Lower leg skin (tissue), 4 donors: ENCODE results near the gene STX16. TPM values are rescaled to one million over a fixed set of nuclear protein-coding genes. Genes with fewer than 3 reads are reported as not detected.
"Not testable (repeated sequence)": the region's sequence is repeated elsewhere in the genome, so short reads cannot be mapped to it uniquely, and the experiment has no call there.

Source experiments
- DNase-seq, 2 donors: peaks; one replicate each; pipeline ENCODE4 v3.0.0-alpha.2; 2019; ENCODE audit warnings: low spot score in 2 of 2
- H3K4me3 ChIP-seq: fragments of 200-600 bp; sonication (generic); 2 replicates; pipeline ENCODE4 v1.5.1; 2017; ENCODE audit warnings: mild to moderate bottlenecking, low read depth; ENCODE audit not compliant: poor library complexity, severe bottlenecking
- POLR2A ChIP-seq, 2 donors: fragments of 450-650 bp; IDR thresholded peaks; one replicate each; pipeline ENCODE4 v1.6.1; 2016 to 2017; ENCODE audit warnings: antibody characterized with exemption in 2 of 2, mild to moderate bottlenecking in 1 of 2, moderate library complexity in 1 of 2
- WGBS, 2 donors: methylation state at CpG; one replicate each; pipeline ENCODE4 v1.1.5; 2018; 5-methylcytosine and 5-hydroxymethylcytosine counted together
- intact Hi-C: fragments of 100-400 bp; cut with DNase I; formaldehyde crosslinking; loops from one replicate; pipeline ENCODE4 v1.15.0; 2023; ENCODE audit warnings: low total_unique reads
- total RNA-seq, 4 donors: library from RNA; depleted of rRNA; stranded (reverse); fragments of >200 nt; gene quantifications; one replicate each; pipeline ENCODE4 v1.1.0, GENCODE V29; 2016
- TF ChIP-seq, protein P1 (sequence below), 3 donors: fragments of 450-650 bp; IDR thresholded peaks; one replicate each; pipeline ENCODE4 v1.5.1; 2016; ENCODE audit warnings: antibody characterized with exemption in 3 of 3, mild to moderate bottlenecking in 3 of 3, moderate library complexity in 2 of 3

The STX16 gene
- total RNA-seq, 4 donors from 2014 or later: 36.0 to 52.1 (median 44.2) TPM

DNA sequence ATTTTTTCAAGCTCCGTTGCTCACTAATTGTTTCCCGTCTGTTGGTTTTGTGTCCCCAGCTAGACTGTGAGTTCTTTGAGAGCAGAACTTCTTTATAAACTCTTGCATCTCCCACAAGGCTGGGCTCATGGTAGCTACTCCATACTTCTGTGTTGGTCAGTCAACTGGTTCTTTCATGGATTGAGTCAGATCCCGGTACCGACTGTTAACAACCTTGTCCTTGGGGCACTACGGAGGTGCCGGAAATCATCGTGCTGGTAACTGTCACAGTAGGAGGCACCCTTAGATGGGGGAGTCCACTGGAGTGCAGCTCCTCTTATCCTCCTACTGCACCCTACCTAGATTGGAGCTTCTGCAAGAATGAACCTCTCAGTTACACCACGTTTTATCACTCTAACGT, 8.6 kb upstream of the STX16 start:
- peak in 1 of 2 donors; percentile 29 for DNase-seq
- H3K4me3 ChIP-seq: no peak overlapping the region
- no peak for TF ChIP-seq POLR2A (IDR thresholded peaks at IDR 0.05)
- TF ChIP-seq, protein P1, sequence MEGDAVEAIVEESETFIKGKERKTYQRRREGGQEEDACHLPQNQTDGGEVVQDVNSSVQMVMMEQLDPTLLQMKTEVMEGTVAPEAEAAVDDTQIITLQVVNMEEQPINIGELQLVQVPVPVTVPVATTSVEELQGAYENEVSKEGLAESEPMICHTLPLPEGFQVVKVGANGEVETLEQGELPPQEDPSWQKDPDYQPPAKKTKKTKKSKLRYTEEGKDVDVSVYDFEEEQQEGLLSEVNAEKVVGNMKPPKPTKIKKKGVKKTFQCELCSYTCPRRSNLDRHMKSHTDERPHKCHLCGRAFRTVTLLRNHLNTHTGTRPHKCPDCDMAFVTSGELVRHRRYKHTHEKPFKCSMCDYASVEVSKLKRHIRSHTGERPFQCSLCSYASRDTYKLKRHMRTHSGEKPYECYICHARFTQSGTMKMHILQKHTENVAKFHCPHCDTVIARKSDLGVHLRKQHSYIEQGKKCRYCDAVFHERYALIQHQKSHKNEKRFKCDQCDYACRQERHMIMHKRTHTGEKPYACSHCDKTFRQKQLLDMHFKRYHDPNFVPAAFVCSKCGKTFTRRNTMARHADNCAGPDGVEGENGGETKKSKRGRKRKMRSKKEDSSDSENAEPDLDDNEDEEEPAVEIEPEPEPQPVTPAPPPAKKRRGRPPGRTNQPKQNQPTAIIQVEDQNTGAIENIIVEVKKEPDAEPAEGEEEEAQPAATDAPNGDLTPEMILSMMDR (IDR thresholded peaks at IDR 0.05): no peak
- 93% methylated on average over 9 of the region's 9 CpGs for WGBS, 2 donors
- intact Hi-C loops: loop anchor here (10.0 kb wide), 1 partner anchor 408 kb away; no protein-coding TSS in a partner anchor

DNA sequence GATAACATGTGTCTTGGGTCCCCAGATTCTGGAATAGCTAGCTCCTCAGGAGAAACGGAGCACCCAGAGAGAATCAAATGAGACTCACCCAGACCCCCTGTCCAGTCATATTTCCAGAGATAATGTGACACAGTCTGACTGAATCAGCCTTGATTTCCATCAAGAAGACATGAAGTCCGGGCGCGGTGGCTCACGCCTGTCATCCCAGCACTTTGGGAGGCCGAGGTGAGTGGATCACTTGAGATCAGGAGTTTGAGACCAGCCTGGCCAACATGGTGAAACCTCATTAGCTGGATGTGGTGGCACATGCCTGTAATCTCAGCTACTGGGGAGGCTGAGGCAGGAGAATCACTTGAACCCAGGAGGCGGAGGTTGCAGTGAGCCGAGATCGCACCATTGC, 8.2 kb upstream of the STX16 start:
- WGBS, 2 donors: 94 to 98% methylated on average over 9 of the region's 9 CpGs
- H3K4me3 ChIP-seq: not testable (repeated sequence)
- intact Hi-C loops: loop anchor here (10.0 kb wide), 1 partner anchor 408 kb away; no protein-coding TSS in a partner anchor
- DNase-seq: peak in 1 of 2 donors; percentile 58

DNA sequence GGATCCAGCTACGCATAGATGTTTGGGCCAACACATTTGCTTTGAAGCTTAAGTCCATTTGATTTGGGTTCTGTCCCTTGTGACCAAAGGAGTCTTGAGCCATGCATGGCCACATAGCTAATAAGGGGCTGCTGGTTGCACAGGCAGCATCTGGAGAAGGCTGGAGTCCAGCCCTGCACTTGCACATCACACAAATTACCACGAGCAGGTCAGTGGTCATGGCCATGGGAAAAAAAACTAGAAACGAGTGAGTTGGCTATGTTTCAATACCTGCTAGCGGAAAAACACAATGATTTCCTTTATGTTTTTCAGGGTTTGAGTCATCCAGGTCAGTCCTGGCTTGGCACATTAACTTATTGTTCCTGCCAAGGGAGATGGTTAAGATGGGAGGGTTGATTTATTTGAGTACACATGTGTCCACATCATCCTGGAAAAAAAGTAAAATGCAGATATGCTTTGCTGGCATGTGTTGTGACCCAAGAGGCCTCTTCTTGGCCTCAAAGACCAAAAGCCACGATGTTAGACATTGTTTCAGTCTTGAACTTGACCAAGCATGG, 5.6 kb upstream of the STX16 start:
- intact Hi-C loops: loop anchor here (10.0 kb wide), 1 partner anchor 411 kb away; no protein-coding TSS in a partner anchor
- peak in 1 of 2 donors; percentile 71 for DNase-seq
- TF ChIP-seq, protein P1 (IDR thresholded peaks at IDR 0.05): no peak
- TF ChIP-seq POLR2A (IDR thresholded peaks at IDR 0.05): no peak
- H3K4me3 ChIP-seq: no peak overlapping the region
- 45% methylated on average over 5 of the region's 5 CpGs for WGBS, 2 donors

DNA sequence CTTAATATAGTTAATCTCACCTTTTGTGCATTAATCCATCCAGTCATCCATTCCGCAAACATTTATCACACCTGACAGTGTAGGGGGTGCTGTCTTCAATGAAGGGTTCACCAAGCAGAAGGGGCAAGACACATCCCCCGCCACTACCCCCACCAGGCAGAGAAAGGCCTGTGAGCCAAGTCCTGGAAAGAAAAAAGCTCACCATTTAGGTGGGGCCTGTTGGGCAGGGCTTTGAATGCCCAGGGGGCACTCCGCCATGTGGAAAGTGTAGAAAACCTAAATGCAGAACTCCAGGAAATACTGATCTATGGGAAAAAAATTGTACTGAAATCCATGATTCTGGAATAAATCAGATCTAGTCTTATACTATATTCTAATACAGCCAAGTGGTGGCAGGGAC, 4.8 kb upstream of the STX16 start:
- DNase-seq: no peak
- intact Hi-C loops: loop anchor here (10.0 kb wide), 1 partner anchor 411 kb away; no protein-coding TSS in a partner anchor
- no peak overlapping the region for H3K4me3 ChIP-seq
- no peak for TF ChIP-seq POLR2A (IDR thresholded peaks at IDR 0.05)
- TF ChIP-seq, protein P1 (IDR thresholded peaks at IDR 0.05): no peak
- WGBS, 2 donors: 92% methylated on average over 3 of the region's 3 CpGs

DNA sequence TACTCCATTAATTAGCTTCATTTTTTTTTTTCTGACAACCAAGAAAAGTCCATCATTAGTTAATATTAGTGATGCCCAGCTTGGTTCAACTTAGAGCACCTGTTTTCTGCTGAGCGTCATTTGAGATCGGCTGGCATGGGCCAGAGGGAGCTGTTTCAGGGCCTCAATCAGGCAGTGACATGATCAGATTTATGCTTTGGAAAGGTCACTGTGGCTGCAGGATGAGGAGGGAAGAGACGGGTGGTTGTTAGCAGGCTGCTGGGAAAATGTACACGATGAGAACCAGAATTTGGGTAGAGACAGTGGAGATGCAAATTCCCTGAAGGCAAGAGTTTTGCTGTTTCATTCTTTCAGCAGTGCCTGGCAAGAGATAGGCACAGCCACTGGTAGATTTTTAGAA, 4.4 kb upstream of the STX16 start:
- DNase-seq: no peak
- TF ChIP-seq, protein P1 (IDR thresholded peaks at IDR 0.05): no peak
- no peak for TF ChIP-seq POLR2A (IDR thresholded peaks at IDR 0.05)
- H3K4me3 ChIP-seq: no peak overlapping the region
- intact Hi-C loops: loop anchor here (10.0 kb wide), 1 partner anchor 412 kb away; no protein-coding TSS in a partner anchor
- WGBS, 2 donors: 75 to 82% methylated on average over 4 of the region's 4 CpGs

DNA sequence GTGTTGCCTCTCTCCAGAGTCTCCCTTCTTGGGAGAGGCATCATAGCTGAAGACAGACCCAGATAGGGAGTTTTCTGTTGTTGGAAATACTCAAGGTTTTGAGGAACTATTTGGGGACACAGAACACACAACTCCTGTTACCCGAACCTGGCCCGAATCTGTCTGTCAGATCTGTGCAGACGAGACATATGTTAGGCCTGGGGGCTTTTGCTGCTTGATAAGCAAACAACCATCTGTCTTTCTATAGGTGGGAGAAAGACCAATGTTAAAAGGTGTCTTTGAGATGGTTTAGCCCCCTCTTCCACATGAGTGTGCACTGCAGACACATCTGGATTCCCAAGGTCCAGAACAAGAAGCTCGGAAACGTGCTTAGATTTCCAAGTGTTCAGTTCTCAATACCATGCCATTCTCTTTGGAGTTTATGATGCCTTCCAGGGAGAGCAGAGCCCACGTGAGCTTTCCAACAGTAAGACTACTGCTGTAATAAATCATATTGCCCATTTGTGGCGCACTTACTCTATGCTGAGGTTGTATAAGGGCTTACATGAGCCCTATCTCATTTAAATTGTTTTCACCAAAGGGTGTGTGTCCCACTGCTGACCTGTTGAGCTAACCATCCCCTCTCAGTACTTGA, 3.8 kb upstream of the STX16 start:
- no peak for DNase-seq

More for the DNA sequence above, 3.8 kb upstream of the STX16 start:
- intact Hi-C loops: loop anchor here (10.0 kb wide), 1 partner anchor 412 kb away; no protein-coding TSS in a partner anchor
- no peak for TF ChIP-seq POLR2A (IDR thresholded peaks at IDR 0.05)
- TF ChIP-seq, protein P1 (IDR thresholded peaks at IDR 0.05): no peak
- no peak overlapping the region for H3K4me3 ChIP-seq
- WGBS, 2 donors: 77 to 80% methylated on average over 7 of the region's 7 CpGs
